ENCODE results near the gene UBE2H.

DNA sequence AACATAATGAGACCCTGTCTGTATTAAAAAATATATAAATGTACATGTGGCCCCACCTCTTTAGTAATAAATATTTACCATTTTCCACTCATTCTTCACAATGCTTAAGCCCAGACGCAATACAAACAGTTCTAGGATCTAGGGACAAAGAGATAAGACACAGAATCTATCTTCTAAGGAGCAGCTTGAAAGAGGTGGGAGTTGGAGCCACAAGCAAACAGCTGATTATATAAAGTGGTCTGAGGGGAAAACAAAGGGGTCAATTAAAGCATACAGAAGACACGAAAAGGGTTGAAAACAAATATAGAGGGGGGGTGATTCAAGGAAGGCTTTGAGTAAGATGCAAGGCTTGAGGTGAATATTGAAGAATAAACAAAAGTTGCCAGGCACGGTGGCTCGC, 43.1 kb downstream of the UBE2H start:
- TF ChIP-seq CTCF (IDR thresholded peaks at IDR 0.05) (no peak), POLR2AphosphoS5 (IDR thresholded peaks at IDR 0.05; ENCODE audit: low read depth, low read length) (no peak), REST (IDR thresholded peaks at IDR 0.05; ENCODE audit: insufficient read depth in 1 of 2, low read depth in 2 of 2, low read length in 1 of 2) (no peak), SIN3A (IDR thresholded peaks at IDR 0.05; ENCODE audit: borderline replicate concordance, insufficient read depth, low read depth, low read length) (no peak), TCF7L2 (IDR thresholded peaks at IDR 0.05; ENCODE audit: low read depth, low read length) (no peak)

Data from Panc1 (cell line).